ENCODE measurements around the gene MAFF. TPM values are rescaled to one million over a fixed set of nuclear protein-coding genes. Genes with fewer than 3 reads are reported as not detected.

The MAFF gene
- total RNA-seq, 1 experiment from 2014 or later: 6.4 TPM

GRCh38 chr22:38251341-38251692 is 49.5 kb downstream of the MAFF start:
- CTCF ChIA-PET: no interaction called here
- DNase-seq (ENCODE audit: low read depth, low spot score) (no peak), ATAC-seq (no peak)
- no peak for TF ChIP-seq CTCF (IDR thresholded peaks at IDR 0.05)
- no peak for TF ChIP-seq TCF7L2 (IDR thresholded peaks at IDR 0.05; ENCODE audit: low read depth, low read length)
- TF ChIP-seq POLR2AphosphoS5 (IDR thresholded peaks at IDR 0.05; ENCODE audit: low read depth, low read length): no peak
- no peak for TF ChIP-seq REST (IDR thresholded peaks at IDR 0.05; ENCODE audit: insufficient read depth in 1 of 2, low read depth in 2 of 2, low read length in 1 of 2)
- no peak for TF ChIP-seq SIN3A (IDR thresholded peaks at IDR 0.05; ENCODE audit: borderline replicate concordance, insufficient read depth, low read depth, low read length)
- Histone ChIP-seq H3K27me3 (ENCODE audit: control insufficient read depth, insufficient read depth, low read length) (no peaks in the 10 kb centered on the region), H3K36me3 (ENCODE audit: control insufficient read depth, insufficient read depth, low read length) (no peaks in the 10 kb centered on the region), H3K27ac (ENCODE audit: low read length) (no peak overlapping the region), H3K4me3 (ENCODE audit: low read depth in 2 of 2, low read length in 2 of 2) (no peak overlapping the region), H3K4me1 (ENCODE audit: control insufficient read depth, insufficient read depth, low read length) (no peaks in the 10 kb centered on the region), H3K9me3 (ENCODE audit: control insufficient read depth, insufficient read depth, low read depth, low read length) (no peaks in the 10 kb centered on the region)
- POLR2A ChIA-PET: interaction anchor here (0.6 kb wide), 1 partner anchor 12 kb away, joined by 3 read pairs; no protein-coding TSS in a partner anchor
- intact Hi-C loops (cut with micrococcal nuclease; ENCODE audit: unreplicated experiment) (no loop called here), in situ Hi-C loops (cut with HindIII; ENCODE audit: low pct_unique_long_range_greater_than_20kb, low sequenced_read_pairs) (no loop called here)
- BruUV-seq (replicated peaks): no TSS peak

GRCh38 chr22:38255697-38256096 is 53.9 kb downstream of the MAFF start:
- no peak for ATAC-seq
- Histone ChIP-seq H3K27ac (ENCODE audit: low read length) (no peak overlapping the region), H3K4me1 (ENCODE audit: control insufficient read depth, insufficient read depth, low read length) (0 out of 2 replicates have a peak, but pooled peaks cover 3% of the 10 kb centered on the region), H3K36me3 (ENCODE audit: control insufficient read depth, insufficient read depth, low read length) (no peaks in the 10 kb centered on the region), H3K27me3 (ENCODE audit: control insufficient read depth, insufficient read depth, low read length) (no peaks in the 10 kb centered on the region), H3K9me3 (ENCODE audit: control insufficient read depth, insufficient read depth, low read depth, low read length) (no peaks in the 10 kb centered on the region), H3K4me3 (ENCODE audit: low read depth in 2 of 2, low read length in 2 of 2) (no peak overlapping the region)
- intact Hi-C loops (cut with micrococcal nuclease; ENCODE audit: unreplicated experiment) (no loop called here), in situ Hi-C loops (cut with HindIII; ENCODE audit: low pct_unique_long_range_greater_than_20kb, low sequenced_read_pairs) (no loop called here)
- ChIA-PET CTCF (no interaction called here), POLR2A (no interaction called here)
- TF ChIP-seq SIN3A (IDR thresholded peaks at IDR 0.05; ENCODE audit: borderline replicate concordance, insufficient read depth, low read depth, low read length): no peak
- no peak for TF ChIP-seq CTCF (IDR thresholded peaks at IDR 0.05)
- TF ChIP-seq REST (IDR thresholded peaks at IDR 0.05; ENCODE audit: insufficient read depth in 1 of 2, low read depth in 2 of 2, low read length in 1 of 2): no peak
- no peak for TF ChIP-seq POLR2AphosphoS5 (IDR thresholded peaks at IDR 0.05; ENCODE audit: low read depth, low read length)
- TF ChIP-seq TCF7L2 (IDR thresholded peaks at IDR 0.05; ENCODE audit: low read depth, low read length): no peak
- no peak for DNase-seq (ENCODE audit: low read depth, low spot score)
- BruUV-seq (replicated peaks): no TSS peak

Measured in Panc1 (cell line).